ENCODE measurements around the gene PLAGL1. TPM values are rescaled to one million over a fixed set of nuclear protein-coding genes. Genes with fewer than 3 reads are reported as not detected.
"Not testable (repeated sequence)": the region's sequence is repeated elsewhere in the genome, so short reads cannot be mapped to it uniquely, and the experiment has no call there.

PLAGL1 gene, protein sequence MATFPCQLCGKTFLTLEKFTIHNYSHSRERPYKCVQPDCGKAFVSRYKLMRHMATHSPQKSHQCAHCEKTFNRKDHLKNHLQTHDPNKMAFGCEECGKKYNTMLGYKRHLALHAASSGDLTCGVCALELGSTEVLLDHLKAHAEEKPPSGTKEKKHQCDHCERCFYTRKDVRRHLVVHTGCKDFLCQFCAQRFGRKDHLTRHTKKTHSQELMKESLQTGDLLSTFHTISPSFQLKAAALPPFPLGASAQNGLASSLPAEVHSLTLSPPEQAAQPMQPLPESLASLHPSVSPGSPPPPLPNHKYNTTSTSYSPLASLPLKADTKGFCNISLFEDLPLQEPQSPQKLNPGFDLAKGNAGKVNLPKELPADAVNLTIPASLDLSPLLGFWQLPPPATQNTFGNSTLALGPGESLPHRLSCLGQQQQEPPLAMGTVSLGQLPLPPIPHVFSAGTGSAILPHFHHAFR
- polyA plus RNA-seq: 1 to 10 TPM in 2 of 3 donors, not detected in 1; 2.4 to 2.9 TPM

DNA sequence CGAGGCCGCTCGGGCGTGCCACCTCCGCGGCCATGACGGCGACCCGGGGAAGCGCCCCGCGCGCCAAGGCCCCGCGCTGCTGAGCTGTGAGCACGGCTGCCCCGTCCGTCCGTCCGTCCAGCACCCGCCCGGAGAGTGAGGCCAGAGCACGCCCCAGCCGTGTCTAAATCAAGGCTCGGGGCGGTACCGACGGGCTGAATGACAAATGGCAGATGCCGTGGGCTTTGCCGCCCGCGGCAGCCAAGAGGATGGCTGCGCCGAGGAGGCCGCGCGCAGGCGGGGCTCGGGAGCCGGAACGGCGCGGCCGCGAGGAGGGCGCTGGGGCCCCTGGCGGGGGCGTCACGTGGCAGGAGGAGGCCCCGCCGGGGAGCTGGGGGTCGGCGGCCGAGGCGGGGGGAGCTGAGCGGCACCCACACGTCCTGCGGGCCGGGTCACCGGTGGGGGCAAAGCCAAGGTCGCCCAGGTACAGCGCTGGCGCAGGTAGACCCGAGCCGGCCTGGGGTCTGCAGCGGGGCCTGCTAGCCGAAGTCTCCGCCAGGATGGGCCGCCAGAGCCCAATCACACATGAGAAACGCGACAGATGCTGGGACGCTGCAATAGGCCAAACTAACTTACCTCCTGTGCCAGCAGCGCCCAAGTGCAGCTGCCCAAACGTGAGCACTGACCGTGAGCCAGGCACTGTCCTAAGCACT is at the start of gene PLAGL1:
TSS of gene PLAGL1 (minus strand) at position 140 of the 692 bp plus-strand sequence. CDS start 60,123 bp downstream, outside the sequence.
- Mint-ChIP-seq H3K9me3 (no peaks in the 10 kb centered on the region), H3K27ac (no peak within 1 kb of the TSS), H3K4me1 (peaks cover 0 to 4% of the 10 kb centered on the region in 2 donors), H3K4me3 (peak within 1 kb of the TSS; percentile 58 to 77 (median 63)), H3K27me3 (ENCODE audit: low read depth in 3 of 3) (peaks cover 3 to 15% (median 5%) of the 10 kb centered on the region in 3 donors), H3K36me3 (no peaks in the 10 kb centered on the region)
- peak in 2 of 3 donors; percentile 2 to 9 for DNase-seq

DNA sequence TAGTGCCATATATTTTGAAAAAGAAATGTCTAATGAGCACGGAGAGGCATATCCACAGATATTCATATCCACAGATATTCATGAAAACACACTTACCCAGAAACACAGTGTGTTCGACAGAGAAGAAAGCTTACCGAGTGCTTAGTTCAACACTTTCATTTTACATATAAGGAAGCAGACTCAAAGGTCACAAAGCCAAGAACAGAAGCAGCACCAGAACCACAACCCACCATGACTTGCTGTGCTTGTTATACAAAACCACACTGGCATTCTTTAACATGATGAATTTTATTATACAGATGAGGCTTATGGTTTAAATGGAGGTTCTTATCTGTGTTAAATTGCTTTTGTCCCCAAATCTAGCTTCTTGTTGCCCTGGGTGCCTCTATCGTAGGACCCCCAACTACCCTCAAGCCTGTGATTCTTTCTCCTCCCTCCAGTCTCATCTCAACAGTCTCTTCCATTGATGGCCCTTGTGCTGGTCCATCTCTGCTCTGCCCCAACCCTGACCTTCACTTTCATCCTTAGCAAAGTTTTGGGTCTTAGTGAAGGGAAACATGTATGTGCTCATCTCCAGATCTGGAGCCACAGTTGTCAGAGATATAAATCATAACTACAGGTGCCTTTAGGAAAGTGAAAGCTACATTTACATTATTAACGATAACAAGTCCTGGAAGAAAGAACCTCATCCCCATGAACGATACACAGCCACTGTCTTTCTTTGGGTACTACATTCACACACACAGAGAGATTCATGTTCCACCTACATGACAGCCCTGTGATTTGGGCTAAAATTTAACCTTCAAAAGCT is 47.3 kb upstream of the PLAGL1 start:
- Mint-ChIP-seq H3K27me3 (ENCODE audit: low read depth in 3 of 3) (peaks cover 2 to 6% (median 3%) of the 10 kb centered on the region in 3 donors), H3K4me3 (peak overlapping the region; percentile 75 to 89 (median 85)), H3K4me1 (peaks cover 35 to 38% of the 10 kb centered on the region in 2 donors), H3K9me3 (peaks cover 0 to 2% (median 0%) of the 10 kb centered on the region in 6 donors), H3K36me3 (no peaks in the 10 kb centered on the region), H3K27ac (peak overlapping the region; percentile 90 to 97 (median 96))
- DNase-seq: peak; percentile 69 to 76 (median 71)

- Mint-ChIP-seq H3K27ac (peak overlapping the region in 4 of 6 donors; percentile 15 to 90 (median 42)), H3K4me3 (peak overlapping the region in 2 of 5 donors; percentile 5 to 85), H3K27me3 (ENCODE audit: low read depth in 3 of 3) (peaks cover 3 to 6% (median 4%) of the 10 kb centered on the region in 3 donors), H3K4me1 (peaks cover 35 to 38% of the 10 kb centered on the region in 2 donors), H3K9me3 (peaks cover 0 to 2% (median 0%) of the 10 kb centered on the region in 6 donors), H3K36me3 (peaks cover 0 to 4% (median 0%) of the 10 kb centered on the region in 3 donors)
- no peak for DNase-seq
Observed at GRCh38 chr6:144053601-144054000, 45.5 kb upstream of the PLAGL1 start.

DNA sequence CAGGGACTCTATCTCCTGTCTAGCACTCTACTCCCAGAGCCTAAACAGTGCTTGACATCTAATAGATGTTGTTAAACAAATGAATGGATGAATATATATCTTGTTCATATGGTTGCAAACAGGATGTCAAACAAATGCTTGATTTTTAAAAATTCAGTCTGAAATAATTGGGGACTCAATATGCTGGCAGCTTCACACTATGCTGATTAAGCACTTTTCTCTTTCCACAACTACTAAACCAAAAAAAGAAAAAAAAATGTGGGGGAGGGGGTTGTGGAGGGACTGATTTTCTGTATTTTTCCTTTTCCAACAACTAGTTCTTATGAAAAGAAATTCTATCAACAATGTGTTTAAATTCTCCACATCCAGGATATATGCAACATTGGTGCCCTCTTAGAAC is 44.4 kb upstream of the PLAGL1 start:
- peaks cover 35 to 38% of the 10 kb centered on the region in 2 donors for H3K4me1 Mint-ChIP-seq
- no peak for DNase-seq
- H3K4me3 Mint-ChIP-seq: no peak overlapping the region
- H3K9me3 Mint-ChIP-seq: peaks cover 0 to 2% (median 0%) of the 10 kb centered on the region in 6 donors
- peaks cover 3 to 6% (median 4%) of the 10 kb centered on the region in 3 donors for H3K27me3 Mint-ChIP-seq (ENCODE audit: low read depth in 3 of 3)
- H3K27ac Mint-ChIP-seq: no peak overlapping the region
- peaks cover 0 to 4% (median 4%) of the 10 kb centered on the region in 3 donors for H3K36me3 Mint-ChIP-seq

- peak overlapping the region in 2 of 6 donors; percentile 2 to 71 for H3K27ac Mint-ChIP-seq
- no peak overlapping the region for H3K4me3 Mint-ChIP-seq
- peaks cover 0 to 2% (median 0%) of the 10 kb centered on the region in 6 donors for H3K9me3 Mint-ChIP-seq
- peaks cover 0 to 4% (median 4%) of the 10 kb centered on the region in 3 donors for H3K36me3 Mint-ChIP-seq
- H3K27me3 Mint-ChIP-seq (ENCODE audit: low read depth in 3 of 3): peaks cover 2 to 4% (median 4%) of the 10 kb centered on the region in 3 donors
- H3K4me1 Mint-ChIP-seq: peaks cover 12 to 18% of the 10 kb centered on the region in 2 donors
- no peak for DNase-seq
Observed at GRCh38 chr6:144049386-144049785, 41.3 kb upstream of the PLAGL1 start.

GRCh38 chr6:144047688-144048087 is 39.6 kb upstream of the PLAGL1 start:
- Mint-ChIP-seq H3K4me3 (no peak overlapping the region), H3K27ac (peak overlapping the region in 1 of 6 donors; percentile 2), H3K9me3 (peaks cover 0 to 2% (median 0%) of the 10 kb centered on the region in 6 donors), H3K36me3 (peaks cover 0 to 4% (median 4%) of the 10 kb centered on the region in 3 donors), H3K27me3 (ENCODE audit: low read depth in 3 of 3) (peaks cover 0 to 4% (median 0%) of the 10 kb centered on the region in 3 donors), H3K4me1 (peaks cover 0 to 2% of the 10 kb centered on the region in 2 donors)
- no peak for DNase-seq

DNA sequence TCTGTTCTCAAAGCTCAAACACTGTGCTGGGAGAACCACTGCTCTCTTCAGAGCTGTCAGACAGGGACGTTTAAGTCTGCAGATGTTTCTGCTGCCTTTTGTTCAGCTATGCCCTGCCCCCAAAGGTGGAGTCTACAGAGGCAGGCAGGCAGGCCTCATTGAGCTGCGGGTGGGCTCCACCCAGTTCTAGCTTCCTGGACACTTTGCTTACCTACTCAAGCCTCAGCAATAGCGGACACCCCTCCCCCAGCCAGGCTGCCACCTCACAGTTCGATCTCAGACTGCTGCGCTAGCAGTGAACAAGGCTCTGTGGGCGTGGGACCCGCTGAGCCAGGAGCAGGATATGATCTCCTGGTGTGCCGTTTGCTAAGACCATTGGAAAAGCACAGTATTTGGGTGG is 38.6 kb upstream of the PLAGL1 start:
- not testable (repeated sequence) for H3K27ac Mint-ChIP-seq; DNase-seq; H3K36me3 Mint-ChIP-seq; H3K9me3 Mint-ChIP-seq; H3K4me1 Mint-ChIP-seq; H3K4me3 Mint-ChIP-seq; H3K27me3 Mint-ChIP-seq (ENCODE audit: low read depth in 3 of 3)

GRCh38 chr6:144044989-144045388 is 36.9 kb upstream of the PLAGL1 start:
- not testable (repeated sequence) for H3K27me3 Mint-ChIP-seq (ENCODE audit: low read depth in 3 of 3); H3K4me1 Mint-ChIP-seq; H3K27ac Mint-ChIP-seq; DNase-seq; H3K4me3 Mint-ChIP-seq; H3K36me3 Mint-ChIP-seq; H3K9me3 Mint-ChIP-seq

- H3K27me3 Mint-ChIP-seq (ENCODE audit: low read depth in 3 of 3): no peaks in the 10 kb centered on the region
- no peak for DNase-seq
- H3K4me1 Mint-ChIP-seq: peaks cover 14 to 25% of the 10 kb centered on the region in 2 donors
- H3K4me3 Mint-ChIP-seq: peak overlapping the region in 4 of 5 donors; percentile 44 to 67 (median 64)
- peak overlapping the region in 4 of 6 donors; percentile 15 to 51 (median 41) for H3K27ac Mint-ChIP-seq
- H3K36me3 Mint-ChIP-seq: peaks cover 0 to 10% (median 0%) of the 10 kb centered on the region in 3 donors
- no peaks in the 10 kb centered on the region for H3K9me3 Mint-ChIP-seq
Observed at GRCh38 chr6:144036835-144037195, 28.8 kb upstream of the PLAGL1 start.

DNA sequence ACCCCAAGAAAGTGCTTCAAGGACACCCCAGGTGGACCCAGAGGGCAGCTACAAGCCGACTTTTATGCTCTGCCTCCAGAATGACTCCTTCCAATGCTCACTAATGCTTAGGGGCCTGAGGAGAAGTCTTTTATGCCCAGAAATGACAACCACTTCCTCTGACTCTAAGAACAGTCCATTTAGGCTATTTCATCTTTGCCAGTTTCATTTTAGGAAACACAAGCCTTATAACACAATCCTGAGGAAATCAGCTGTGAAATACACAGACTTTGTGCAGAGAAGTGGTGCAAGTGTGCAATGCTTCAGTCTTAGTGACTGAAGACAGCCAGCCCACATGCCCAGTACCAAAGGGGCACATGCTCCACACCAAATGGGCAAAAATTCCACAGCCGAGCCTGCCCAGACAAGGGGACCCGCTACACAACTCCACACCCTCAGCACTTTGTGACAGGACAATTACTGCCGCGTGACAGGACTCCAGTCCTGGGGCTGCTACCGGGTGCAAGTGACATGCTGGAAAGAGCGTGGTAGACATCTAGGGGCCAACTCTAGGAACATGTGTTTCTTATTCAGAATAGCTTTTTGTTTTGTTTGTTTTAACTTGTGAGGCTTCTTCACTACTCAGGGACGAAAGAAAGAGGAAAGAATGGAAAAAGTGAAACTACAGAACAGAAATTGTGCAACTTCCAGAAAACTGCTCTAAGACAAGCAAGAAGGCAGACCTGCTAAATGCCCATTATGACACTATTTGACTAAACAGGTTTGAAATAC is 28.2 kb upstream of the PLAGL1 start:
- Mint-ChIP-seq H3K27ac (peak overlapping the region; percentile 0 to 51 (median 35)), H3K4me3 (peak overlapping the region; percentile 44 to 67 (median 63)), H3K9me3 (no peaks in the 10 kb centered on the region), H3K27me3 (ENCODE audit: low read depth in 3 of 3) (no peaks in the 10 kb centered on the region), H3K36me3 (peaks cover 0 to 10% (median 0%) of the 10 kb centered on the region in 3 donors), H3K4me1 (peaks cover 14 to 25% of the 10 kb centered on the region in 2 donors)
- peak in 2 of 3 donors; percentile 9 to 20 for DNase-seq

DNA sequence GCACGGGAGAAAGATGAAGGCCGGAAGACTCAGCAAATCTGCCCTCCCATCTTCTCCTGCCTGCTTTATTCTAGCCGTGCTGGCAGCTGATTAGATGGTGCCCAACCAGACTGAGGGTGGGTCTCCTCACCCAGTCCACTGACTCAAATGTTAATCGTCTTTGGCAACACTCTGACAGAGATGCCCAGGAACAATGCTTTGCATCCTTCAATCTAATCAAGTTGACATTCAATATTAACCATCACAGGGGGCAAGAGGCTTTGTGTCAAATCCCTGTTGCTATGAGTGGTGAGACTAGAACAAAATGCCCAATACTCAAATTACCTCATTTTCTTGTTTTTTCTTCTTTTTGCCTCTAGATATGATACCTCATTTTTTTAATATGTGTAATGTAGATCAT is 27.4 kb upstream of the PLAGL1 start:
- H3K4me3 Mint-ChIP-seq: peak overlapping the region in 2 of 5 donors; percentile 54 to 63
- H3K27me3 Mint-ChIP-seq (ENCODE audit: low read depth in 3 of 3): no peaks in the 10 kb centered on the region
- no peak overlapping the region for H3K27ac Mint-ChIP-seq
- no peak for DNase-seq
- H3K36me3 Mint-ChIP-seq: peaks cover 0 to 10% (median 0%) of the 10 kb centered on the region in 3 donors
- no peaks in the 10 kb centered on the region for H3K9me3 Mint-ChIP-seq
- peaks cover 14 to 25% of the 10 kb centered on the region in 2 donors for H3K4me1 Mint-ChIP-seq

GRCh38 chr6:144033816-144034735 is 26.0 kb upstream of the PLAGL1 start:
- Mint-ChIP-seq H3K4me1 (peaks cover 14 to 25% of the 10 kb centered on the region in 2 donors), H3K27me3 (ENCODE audit: low read depth in 3 of 3) (peaks cover 0 to 6% (median 0%) of the 10 kb centered on the region in 3 donors), H3K27ac (no peak overlapping the region), H3K36me3 (peaks cover 0 to 10% (median 0%) of the 10 kb centered on the region in 3 donors), H3K9me3 (no peaks in the 10 kb centered on the region), H3K4me3 (no peak overlapping the region)
- no peak for DNase-seq
